ENCODE measurements around the gene PKHD1. TPM values are rescaled to one million over a fixed set of nuclear protein-coding genes. Genes with fewer than 3 reads are reported as not detected.

The PKHD1 gene
- total RNA-seq, 1 experiment from 2014 or later, result 0.14 TPM

- DNase-seq, result no peak
- no peak overlapping the region for H3K4me3 ChIP-seq (ENCODE audit: insufficient read depth, low read depth, low read length)
- no peaks in the 10 kb centered on the region for H3K36me3 ChIP-seq (replicated peaks; ENCODE audit: control insufficient read depth, insufficient read depth, low read length)
- H3K27me3 ChIP-seq (ENCODE audit: control insufficient read depth, insufficient read depth, low read length), result no peaks in the 10 kb centered on the region
Observed at GRCh38 chr6:51842061-51842803, 245.2 kb downstream of the PKHD1 start.

GRCh38 chr6:51841626-51842025 is 245.8 kb downstream of the PKHD1 start:
- Histone ChIP-seq H3K27me3 (ENCODE audit: control insufficient read depth, insufficient read depth, low read length) (no peaks in the 10 kb centered on the region), H3K4me3 (ENCODE audit: insufficient read depth, low read depth, low read length) (no peak overlapping the region), H3K36me3 (replicated peaks; ENCODE audit: control insufficient read depth, insufficient read depth, low read length) (no peaks in the 10 kb centered on the region)
- no peak for DNase-seq

GRCh38 chr6:51839726-51840374 is 247.6 kb downstream of the PKHD1 start:
- no peaks in the 10 kb centered on the region for H3K36me3 ChIP-seq (replicated peaks; ENCODE audit: control insufficient read depth, insufficient read depth, low read length)
- no peak for DNase-seq
- H3K27me3 ChIP-seq (ENCODE audit: control insufficient read depth, insufficient read depth, low read length), result no peaks in the 10 kb centered on the region
- no peak overlapping the region for H3K4me3 ChIP-seq (ENCODE audit: insufficient read depth, low read depth, low read length)

GRCh38 chr6:51830666-51831065 is 256.7 kb downstream of the PKHD1 start:
- H3K36me3 ChIP-seq (replicated peaks; ENCODE audit: control insufficient read depth, insufficient read depth, low read length), result no peaks in the 10 kb centered on the region
- H3K27me3 ChIP-seq (ENCODE audit: control insufficient read depth, insufficient read depth, low read length), result no peaks in the 10 kb centered on the region
- H3K4me3 ChIP-seq (ENCODE audit: insufficient read depth, low read depth, low read length), result no peak overlapping the region
- no peak for DNase-seq

GRCh38 chr6:51827580-51827979 is 259.8 kb downstream of the PKHD1 start:
- H3K4me3 ChIP-seq (ENCODE audit: insufficient read depth, low read depth, low read length), result no peak overlapping the region
- H3K27me3 ChIP-seq (ENCODE audit: control insufficient read depth, insufficient read depth, low read length), result no peaks in the 10 kb centered on the region

GRCh38 chr6:51824940-51825339 is 262.5 kb downstream of the PKHD1 start:
- DNase-seq, result no peak
- H3K4me3 ChIP-seq (ENCODE audit: insufficient read depth, low read depth, low read length), result no peak overlapping the region
- H3K27me3 ChIP-seq (ENCODE audit: control insufficient read depth, insufficient read depth, low read length), result no peaks in the 10 kb centered on the region
- no peaks in the 10 kb centered on the region for H3K36me3 ChIP-seq (replicated peaks; ENCODE audit: control insufficient read depth, insufficient read depth, low read length)

More at GRCh38 chr6:51827580-51827979, 259.8 kb downstream of the PKHD1 start:
- no peaks in the 10 kb centered on the region for H3K36me3 ChIP-seq (replicated peaks; ENCODE audit: control insufficient read depth, insufficient read depth, low read length)
- DNase-seq, result no peak

- Histone ChIP-seq H3K36me3 (replicated peaks; ENCODE audit: control insufficient read depth, insufficient read depth, low read length) (no peaks in the 10 kb centered on the region), H3K4me3 (ENCODE audit: insufficient read depth, low read depth, low read length) (no peak overlapping the region), H3K27me3 (ENCODE audit: control insufficient read depth, insufficient read depth, low read length) (no peaks in the 10 kb centered on the region)
- DNase-seq, result no peak
Observed at GRCh38 chr6:51820555-51820954, 266.9 kb downstream of the PKHD1 start.

- H3K4me3 ChIP-seq (ENCODE audit: insufficient read depth, low read depth, low read length), result no peak overlapping the region
- no peak for DNase-seq
- no peaks in the 10 kb centered on the region for H3K27me3 ChIP-seq (ENCODE audit: control insufficient read depth, insufficient read depth, low read length)
- H3K36me3 ChIP-seq (replicated peaks; ENCODE audit: control insufficient read depth, insufficient read depth, low read length), result no peaks in the 10 kb centered on the region
Observed at GRCh38 chr6:51818520-51819022, 268.8 kb downstream of the PKHD1 start.

GRCh38 chr6:51817832-51818231 is 269.6 kb downstream of the PKHD1 start:
- Histone ChIP-seq H3K27me3 (ENCODE audit: control insufficient read depth, insufficient read depth, low read length) (no peaks in the 10 kb centered on the region), H3K4me3 (ENCODE audit: insufficient read depth, low read depth, low read length) (no peak overlapping the region), H3K36me3 (replicated peaks; ENCODE audit: control insufficient read depth, insufficient read depth, low read length) (no peaks in the 10 kb centered on the region)
- no peak for DNase-seq

- no peaks in the 10 kb centered on the region for H3K27me3 ChIP-seq (ENCODE audit: control insufficient read depth, insufficient read depth, low read length)
- H3K36me3 ChIP-seq (replicated peaks; ENCODE audit: control insufficient read depth, insufficient read depth, low read length), result no peaks in the 10 kb centered on the region
- no peak overlapping the region for H3K4me3 ChIP-seq (ENCODE audit: insufficient read depth, low read depth, low read length)
- DNase-seq, result peak; percentile 2
Observed at GRCh38 chr6:51814418-51814817, 273.0 kb downstream of the PKHD1 start.

GRCh38 chr6:51813904-51814303 is 273.5 kb downstream of the PKHD1 start:
- H3K36me3 ChIP-seq (replicated peaks; ENCODE audit: control insufficient read depth, insufficient read depth, low read length), result no peaks in the 10 kb centered on the region
- no peaks in the 10 kb centered on the region for H3K27me3 ChIP-seq (ENCODE audit: control insufficient read depth, insufficient read depth, low read length)
- no peak overlapping the region for H3K4me3 ChIP-seq (ENCODE audit: insufficient read depth, low read depth, low read length)
- DNase-seq, result no peak

GRCh38 chr6:51812231-51812630 is 275.2 kb downstream of the PKHD1 start:
- no peak for DNase-seq
- Histone ChIP-seq H3K4me3 (ENCODE audit: insufficient read depth, low read depth, low read length) (no peak overlapping the region), H3K36me3 (replicated peaks; ENCODE audit: control insufficient read depth, insufficient read depth, low read length) (no peaks in the 10 kb centered on the region), H3K27me3 (ENCODE audit: control insufficient read depth, insufficient read depth, low read length) (no peaks in the 10 kb centered on the region)

- DNase-seq, result no peak
Observed at GRCh38 chr6:51805517-51805916, 281.9 kb downstream of the PKHD1 start.

GRCh38 chr6:51800603-51801002 is 286.8 kb downstream of the PKHD1 start:
- Histone ChIP-seq H3K36me3 (replicated peaks; ENCODE audit: control insufficient read depth, insufficient read depth, low read length) (no peaks in the 10 kb centered on the region), H3K27me3 (ENCODE audit: control insufficient read depth, insufficient read depth, low read length) (no peaks in the 10 kb centered on the region), H3K4me3 (ENCODE audit: insufficient read depth, low read depth, low read length) (no peak overlapping the region)
- no peak for DNase-seq

More at GRCh38 chr6:51805517-51805916, 281.9 kb downstream of the PKHD1 start:
- Histone ChIP-seq H3K4me3 (ENCODE audit: insufficient read depth, low read depth, low read length) (no peak overlapping the region), H3K27me3 (ENCODE audit: control insufficient read depth, insufficient read depth, low read length) (no peaks in the 10 kb centered on the region), H3K36me3 (replicated peaks; ENCODE audit: control insufficient read depth, insufficient read depth, low read length) (no peaks in the 10 kb centered on the region)

- Histone ChIP-seq H3K4me3 (ENCODE audit: insufficient read depth, low read depth, low read length) (no peak overlapping the region), H3K27me3 (ENCODE audit: control insufficient read depth, insufficient read depth, low read length) (no peaks in the 10 kb centered on the region), H3K36me3 (replicated peaks; ENCODE audit: control insufficient read depth, insufficient read depth, low read length) (no peaks in the 10 kb centered on the region)
- no peak for DNase-seq
Observed at GRCh38 chr6:51793393-51793792, 294.0 kb downstream of the PKHD1 start.
